WTC11 (cell line): ENCODE measurements around the gene PHLDB3. TPM values are rescaled to one million over a fixed set of nuclear protein-coding genes. Genes with fewer than 3 reads are reported as not detected.

Experiments
- ATAC-seq: fragments of 200-7000 bp; cut with Tn5 transposase; 2 replicates; pipeline ENCODE4 v1.10.0; 2021; ENCODE audit warnings: mild to moderate bottlenecking, moderate library complexity
- CTCF ChIA-PET: fragments of 300-600 bp; sonication (Branson Sonifier 250); formaldehyde crosslinking; loops from one replicate; lab custom pipeline; 2021; ENCODE audit warnings: antibody characterized with exemption; lab: Charles Lee
- POLR2A ChIA-PET: fragments of 350-600 bp; sonication (Branson Sonifier 250); formaldehyde crosslinking; loops from one replicate; lab custom pipeline; 2021; ENCODE audit warnings: antibody characterized with exemption; lab: Charles Lee
- DNase-seq: peaks from one replicate; pipeline ENCODE4 v3.0.0; 2021; ENCODE audit warnings: low spot score
- H3K27ac Mint-ChIP-seq: 2 replicates; pipeline ENCODE4 v1.8.0; 2021; ENCODE audit warnings: mixed read lengths
- H3K27me3 Mint-ChIP-seq: 2 replicates; pipeline ENCODE4 v1.8.0; 2021; ENCODE audit warnings: low read depth, mild to moderate bottlenecking, moderate library complexity, mixed read lengths
- H3K36me3 Mint-ChIP-seq: 2 replicates; pipeline ENCODE4 v1.8.0; 2021; ENCODE audit warnings: mixed read lengths
- H3K4me1 Mint-ChIP-seq: 2 replicates; pipeline ENCODE4 v1.8.0; 2022; ENCODE audit warnings: mixed read lengths
- H3K4me3 Mint-ChIP-seq: 2 replicates; pipeline ENCODE4 v1.8.0; 2021; ENCODE audit warnings: mild to moderate bottlenecking, moderate library complexity, mixed read lengths
- H3K9me3 Mint-ChIP-seq: 2 replicates; pipeline ENCODE4 v1.8.0; 2021; ENCODE audit warnings: mixed read lengths
- ATF6 ChIP-seq: sonication (generic); formaldehyde crosslinking; IDR thresholded peaks from 2 replicates; pipeline ENCODE4 v1.8.1; 2023; ENCODE audit warnings: mild to moderate bottlenecking, missing genetic modification reagents
- CREB1 ChIP-seq: sonication (generic); formaldehyde crosslinking; IDR thresholded peaks from 2 replicates; pipeline ENCODE4 v1.8.0; 2023; ENCODE audit warnings: mild to moderate bottlenecking, missing genetic modification reagents
- CTCF ChIP-seq: fragments of 200-600 bp; IDR thresholded peaks from 2 replicates; pipeline ENCODE4 v1.8.0; 2022; ENCODE audit warnings: antibody characterized with exemption
- ESRRA ChIP-seq: sonication (generic); formaldehyde crosslinking; IDR thresholded peaks from 2 replicates; pipeline ENCODE4 v1.8.1; 2022; ENCODE audit warnings: mild to moderate bottlenecking, missing genetic modification reagents, borderline replicate concordance
- FOXP1 ChIP-seq: sonication (generic); formaldehyde crosslinking; IDR thresholded peaks from 2 replicates; pipeline ENCODE4 v1.8.0; 2022; ENCODE audit warnings: missing genetic modification reagents, mild to moderate bottlenecking, moderate library complexity, borderline replicate concordance
- NR1H2 ChIP-seq: sonication (generic); formaldehyde crosslinking; IDR thresholded peaks from 2 replicates; pipeline ENCODE4 v1.9.0; 2021; ENCODE audit warnings: mild to moderate bottlenecking, moderate library complexity, missing genetic modification reagents
- NR3C1 ChIP-seq: sonication (generic); formaldehyde crosslinking; conservative IDR thresholded peaks from 2 replicates; pipeline ENCODE4 v1.8.1; 2023; ENCODE audit warnings: low read depth, mild to moderate bottlenecking, missing genetic modification reagents
- OVOL2 ChIP-seq: fragments of 250-450 bp; sonication (Bioruptor Pico); IDR thresholded peaks from 2 replicates; pipeline ENCODE4 v1.9.0; 2021; ENCODE audit warnings: mild to moderate bottlenecking, borderline replicate concordance
- SP1 ChIP-seq: sonication (generic); formaldehyde crosslinking; conservative IDR thresholded peaks from 2 replicates; pipeline ENCODE4 v1.8.1; 2022; ENCODE audit warnings: missing genetic modification reagents
- TEAD1 ChIP-seq: sonication (generic); formaldehyde crosslinking; IDR thresholded peaks from 2 replicates; pipeline ENCODE4 v1.8.0; 2022; ENCODE audit warnings: mild to moderate bottlenecking, missing genetic modification reagents
- TEAD4 ChIP-seq: sonication (generic); formaldehyde crosslinking; IDR thresholded peaks from 2 replicates; pipeline ENCODE4 v1.8.0; 2022; ENCODE audit warnings: mild to moderate bottlenecking, missing genetic modification reagents
- ZNF232 ChIP-seq: sonication (generic); formaldehyde crosslinking; IDR thresholded peaks from 2 replicates; pipeline ENCODE4 v1.8.0; 2022; ENCODE audit warnings: mild to moderate bottlenecking, missing genetic modification reagents
- ZNF263 ChIP-seq: sonication (generic); formaldehyde crosslinking; IDR thresholded peaks from 2 replicates; pipeline ENCODE4 v1.8.1; 2022; ENCODE audit warnings: low read depth, mild to moderate bottlenecking, moderate library complexity, missing genetic modification reagents
- ZNF416 ChIP-seq: fragments of 250-450 bp; sonication (Bioruptor Pico); IDR thresholded peaks from 2 replicates; pipeline ENCODE4 v1.9.0; 2021; ENCODE audit warnings: mild to moderate bottlenecking, inconsistent platforms
- ZNF423 ChIP-seq: fragments of 250-450 bp; sonication (Bioruptor Pico); IDR thresholded peaks from 2 replicates; pipeline ENCODE4 v2.1.2; 2022; ENCODE audit warnings: mild to moderate bottlenecking, moderate library complexity
- ZSCAN18 ChIP-seq: fragments of 250-450 bp; sonication (Bioruptor Pico); IDR thresholded peaks from 2 replicates; pipeline ENCODE4 v2.1.2; 2022; ENCODE audit warnings: mild to moderate bottlenecking, moderate library complexity
- total RNA-seq: library from RNA; stranded (reverse); gene quantifications from 3 replicates; pipeline ENCODE4 v1.2.3, GENCODE V29; 2021
- TF ChIP-seq, protein P1 (sequence below): sonication (generic); formaldehyde crosslinking; conservative IDR thresholded peaks from 2 replicates; pipeline ENCODE4 v1.8.1; 2022; ENCODE audit warnings: mild to moderate bottlenecking, missing genetic modification reagents
- TF ChIP-seq, protein P2 (sequence below): fragments of 250-450 bp; sonication (Bioruptor Pico); IDR thresholded peaks from 2 replicates; pipeline ENCODE4 v1.9.0; 2021; ENCODE audit warnings: mild to moderate bottlenecking

Gene PHLDB3
- total RNA-seq, 1 experiment from 2014 or later, result 14.6 TPM

DNA sequence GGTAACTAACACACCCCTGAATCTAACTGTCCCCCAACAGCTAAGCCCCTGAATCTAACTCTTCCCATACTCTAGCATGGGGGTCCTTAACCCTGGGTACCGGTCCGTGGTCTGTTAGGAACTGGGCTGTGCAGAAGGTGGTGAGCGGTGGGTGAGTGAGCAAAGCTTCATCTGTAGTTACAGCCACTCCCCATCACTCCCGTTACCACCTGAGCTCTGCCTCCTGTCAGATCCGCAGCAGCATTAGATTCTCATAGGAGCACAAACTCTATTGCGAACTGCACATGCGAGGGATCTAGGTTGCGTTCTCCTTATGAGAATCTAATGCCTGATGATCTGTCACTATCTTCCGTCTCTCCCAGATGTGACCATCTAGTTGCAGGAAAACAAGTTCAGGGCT lies 6.2 kb upstream of the PHLDB3 start (continued):
- TF ChIP-seq SP1 (CRISPR knock-in tag) (no peak), ESRRA (CRISPR knock-in tag) (no peak), ZNF416 (no peak)

DNA sequence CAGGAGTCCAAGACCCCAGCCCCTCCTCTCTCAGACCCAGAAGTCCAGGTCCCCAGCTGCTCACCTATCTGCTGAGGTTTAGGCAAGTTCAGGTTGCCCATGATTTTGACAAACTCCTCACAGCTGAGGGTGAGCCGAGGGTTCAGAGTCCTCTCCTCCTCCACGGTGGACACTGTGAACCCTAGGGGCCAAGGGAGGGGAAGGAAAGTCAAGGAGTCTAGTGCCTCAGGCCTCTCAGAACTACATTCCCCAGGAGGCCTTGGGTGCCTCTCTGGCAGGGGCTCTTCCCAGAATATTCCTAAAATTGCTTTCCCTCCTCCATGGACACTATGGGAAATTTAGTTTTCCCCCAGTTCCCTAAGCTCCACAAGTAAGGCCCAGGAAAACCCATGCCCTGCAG lies 3.3 kb upstream of the PHLDB3 start:
- TF ChIP-seq CTCF (no peak), ZNF423 (CRISPR knock-in tag) (no peak), CREB1 (no peak), ZNF263 (CRISPR knock-in tag) (no peak)
- TF ChIP-seq, protein P1, sequence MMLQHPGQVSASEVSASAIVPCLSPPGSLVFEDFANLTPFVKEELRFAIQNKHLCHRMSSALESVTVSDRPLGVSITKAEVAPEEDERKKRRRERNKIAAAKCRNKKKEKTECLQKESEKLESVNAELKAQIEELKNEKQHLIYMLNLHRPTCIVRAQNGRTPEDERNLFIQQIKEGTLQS (CRISPR knock-in tag), result no peak
- ChIA-PET POLR2A (interaction anchor here (0.6 to 0.7 kb wide), 2 partner anchors 28 to 33 kb away, joined by 3 read pairs; no protein-coding TSS in a partner anchor), CTCF (interaction anchor here (0.5 to 0.6 kb wide), 2 partner anchors 11 to 24 kb away, joined by 3 to 5 read pairs; no protein-coding TSS in a partner anchor)
- H3K27me3 Mint-ChIP-seq, result peaks cover 17% of the 10 kb centered on the region
- H3K4me1 Mint-ChIP-seq, result peaks cover 12% of the 10 kb centered on the region
- peaks cover 23% of the 10 kb centered on the region for H3K9me3 Mint-ChIP-seq
- no peak overlapping the region for H3K27ac Mint-ChIP-seq
- no peak for ATAC-seq
- H3K36me3 Mint-ChIP-seq, result peaks cover 27% of the 10 kb centered on the region
- H3K4me3 Mint-ChIP-seq, result no peak overlapping the region
- no peak for DNase-seq

- DNase-seq (no peak), ATAC-seq (no peak)
- CTCF ChIA-PET, result interaction anchor here (3.5 kb wide), 1 partner anchor 59 kb away, joined by 50 read pairs; no protein-coding TSS in a partner anchor
- no peak for TF ChIP-seq ZNF232 (CRISPR knock-in tag)
- peaks cover 11% of the 10 kb centered on the region for H3K9me3 Mint-ChIP-seq
- no peak overlapping the region for H3K27ac Mint-ChIP-seq
- peaks cover 16% of the 10 kb centered on the region for H3K36me3 Mint-ChIP-seq
- POLR2A ChIA-PET, result no interaction called here
- H3K27me3 Mint-ChIP-seq, result peaks cover 30% of the 10 kb centered on the region
- H3K4me1 Mint-ChIP-seq, result peaks cover 18% of the 10 kb centered on the region
- H3K4me3 Mint-ChIP-seq, result no peak overlapping the region
Observed at GRCh38 chr19:43506629-43507028, 2.1 kb upstream of the PHLDB3 start.

GRCh38 chr19:43505941-43506340 lies 1.4 kb upstream of the PHLDB3 start:
- H3K36me3 Mint-ChIP-seq, result peaks cover 10% of the 10 kb centered on the region
- H3K27me3 Mint-ChIP-seq, result peaks cover 37% of the 10 kb centered on the region
- peaks cover 4% of the 10 kb centered on the region for H3K9me3 Mint-ChIP-seq
- DNase-seq (no peak), ATAC-seq (no peak)
- peak overlapping the region; percentile 27; the same call in 1 of the 2 replicates for H3K4me3 Mint-ChIP-seq
- CTCF ChIA-PET, result interaction anchor here (2.6 to 3.5 kb wide), 3 partner anchors 13 to 58 kb away, joined by 24 to 50 read pairs (median 30); no protein-coding TSS in a partner anchor
- POLR2A ChIA-PET, result no interaction called here
- no peak overlapping the region for H3K27ac Mint-ChIP-seq
- H3K4me1 Mint-ChIP-seq, result peaks cover 21% of the 10 kb centered on the region
- TF ChIP-seq ZNF263 (CRISPR knock-in tag) (no peak), TEAD4 (no peak), TEAD1 (no peak), OVOL2 (CRISPR knock-in tag) (no peak), FOXP1 (CRISPR knock-in tag) (no peak), NR3C1 (CRISPR knock-in tag) (no peak), NR1H2 (CRISPR knock-in tag) (no peak), ZSCAN18 (no peak), ATF6 (CRISPR knock-in tag) (no peak), CTCF (no peak)
- TF ChIP-seq, protein P2, sequence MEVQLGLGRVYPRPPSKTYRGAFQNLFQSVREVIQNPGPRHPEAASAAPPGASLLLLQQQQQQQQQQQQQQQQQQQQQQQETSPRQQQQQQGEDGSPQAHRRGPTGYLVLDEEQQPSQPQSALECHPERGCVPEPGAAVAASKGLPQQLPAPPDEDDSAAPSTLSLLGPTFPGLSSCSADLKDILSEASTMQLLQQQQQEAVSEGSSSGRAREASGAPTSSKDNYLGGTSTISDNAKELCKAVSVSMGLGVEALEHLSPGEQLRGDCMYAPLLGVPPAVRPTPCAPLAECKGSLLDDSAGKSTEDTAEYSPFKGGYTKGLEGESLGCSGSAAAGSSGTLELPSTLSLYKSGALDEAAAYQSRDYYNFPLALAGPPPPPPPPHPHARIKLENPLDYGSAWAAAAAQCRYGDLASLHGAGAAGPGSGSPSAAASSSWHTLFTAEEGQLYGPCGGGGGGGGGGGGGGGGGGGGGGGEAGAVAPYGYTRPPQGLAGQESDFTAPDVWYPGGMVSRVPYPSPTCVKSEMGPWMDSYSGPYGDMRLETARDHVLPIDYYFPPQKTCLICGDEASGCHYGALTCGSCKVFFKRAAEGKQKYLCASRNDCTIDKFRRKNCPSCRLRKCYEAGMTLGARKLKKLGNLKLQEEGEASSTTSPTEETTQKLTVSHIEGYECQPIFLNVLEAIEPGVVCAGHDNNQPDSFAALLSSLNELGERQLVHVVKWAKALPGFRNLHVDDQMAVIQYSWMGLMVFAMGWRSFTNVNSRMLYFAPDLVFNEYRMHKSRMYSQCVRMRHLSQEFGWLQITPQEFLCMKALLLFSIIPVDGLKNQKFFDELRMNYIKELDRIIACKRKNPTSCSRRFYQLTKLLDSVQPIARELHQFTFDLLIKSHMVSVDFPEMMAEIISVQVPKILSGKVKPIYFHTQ (CRISPR knock-in tag), result no peak
